SK-N-SH (cell line): ENCODE results near the gene VENTX. TPM values are rescaled to one million over a fixed set of nuclear protein-coding genes. Genes with fewer than 3 reads are reported as not detected.

Source experiments
- CTCF ChIA-PET: fragments of 300-600, 350-600 bp; formaldehyde crosslinking; extraction: SDS; loops from one replicate; lab custom pipeline; 2021; lab: Yijun Ruan, JAX
- POLR2A ChIA-PET: fragments of 350-600 bp; sonication (Branson Sonifier 250); formaldehyde crosslinking; extraction: SDS; loops from one replicate; lab custom pipeline; 2020; ENCODE audit warnings: antibody characterized with exemption, inconsistent platforms; lab: Yijun Ruan, JAX
- DNase-seq: peaks from one replicate; pipeline ENCODE4 v3.0.0; 2012
- H2AFZ ChIP-seq: fragments of 200-600 bp; sonication (generic); 2 replicates; pipeline ENCODE4 v1.8.1; 2016; ENCODE audit warnings: antibody characterized with exemption, mild to moderate bottlenecking, low read depth
- H3F3A ChIP-seq: fragments of 200-600 bp; sonication (generic); replicated peaks from 2 replicates; pipeline ENCODE3; 2016; ENCODE audit warnings: antibody characterized with exemption, mild to moderate bottlenecking; ENCODE audit not compliant: insufficient read depth
- H3K27ac ChIP-seq, 2 experiments: fragments of 200-500 bp in 1 of 2; fragments of 200-600 bp in 1 of 2; sonication (Bioruptor generic) in 1 of 2; sonication (generic), shearing (Covaris generic) in 1 of 2; 2 replicates each; pipeline versions ENCODE4 v1.5.1 to v1.6.1; 2014 to 2016; ENCODE audit warnings: low read depth in 2 of 2, inconsistent platforms in 1 of 2, low read length in 1 of 2, mild to moderate bottlenecking in 1 of 2, mixed read lengths in 1 of 2
- H3K27me3 ChIP-seq: fragments of 200-600 bp; sonication (generic), shearing (Covaris generic); 2 replicates; pipeline ENCODE4 v1.6.1; 2016; ENCODE audit warnings: mixed run types; ENCODE audit not compliant: insufficient read depth
- H3K36me3 ChIP-seq, 2 experiments: fragments of 200-500 bp in 1 of 2; fragments of 200-600 bp in 1 of 2; sonication (Bioruptor generic) in 1 of 2; sonication (generic) in 1 of 2; replicated peaks in 1 of 2; 2 replicates each; pipeline versions ENCODE3 to v1.5.1; 2014 to 2016; ENCODE audit warnings: low read length in 1 of 2, mild to moderate bottlenecking in 1 of 2; ENCODE audit not compliant: insufficient read depth in 2 of 2, control insufficient read depth in 1 of 2
- H3K4me1 ChIP-seq, 2 experiments: fragments of 200-500 bp in 1 of 2; fragments of 200-600 bp in 1 of 2; sonication (Bioruptor generic) in 1 of 2; sonication (generic), shearing (Covaris generic) in 1 of 2; 2 replicates each; pipeline versions ENCODE4 v1.5.1 to v1.6.1; 2014 to 2016; ENCODE audit warnings: low read depth in 1 of 2, low read length in 1 of 2, mixed run types in 1 of 2; ENCODE audit not compliant: insufficient read depth in 2 of 2, control insufficient read depth in 1 of 2
- H3K4me2 ChIP-seq: fragments of 200-600 bp; sonication (generic), shearing (Covaris generic); 2 replicates; pipeline ENCODE4 v1.6.1; 2017; ENCODE audit warnings: mixed run types
- H3K4me3 ChIP-seq, 2 experiments: fragments of 200-500 bp in 1 of 2; fragments of 200-600 bp in 1 of 2; sonication (Bioruptor generic) in 1 of 2; sonication (generic), shearing (Covaris generic) in 1 of 2; 2 replicates each; pipeline versions ENCODE4 v1.5.1 to v1.8.1; 2014 to 2016; ENCODE audit warnings: low read depth in 2 of 2, inconsistent platforms in 1 of 2, low read length in 1 of 2, mild to moderate bottlenecking in 1 of 2, mixed read lengths in 1 of 2, moderate library complexity in 1 of 2
- H3K79me2 ChIP-seq: fragments of 200-600 bp; sonication (generic); 2 replicates; pipeline ENCODE4 v1.8.1; 2017; ENCODE audit warnings: mild to moderate bottlenecking; ENCODE audit not compliant: insufficient read depth
- H3K9ac ChIP-seq: fragments of 200-600 bp; sonication (generic); 2 replicates; pipeline ENCODE4 v1.6.1; 2017; ENCODE audit warnings: mixed run types
- H3K9me2 ChIP-seq: fragments of 200-600 bp; sonication (generic); 2 replicates; pipeline ENCODE4 v1.6.1; 2017; ENCODE audit warnings: mixed run types
- H3K9me3 ChIP-seq: fragments of 200-600 bp; sonication (generic); 2 replicates; pipeline ENCODE4 v1.6.1; 2017; ENCODE audit warnings: mixed run types, mild to moderate bottlenecking, moderate library complexity
- H4K20me1 ChIP-seq: fragments of 200-600 bp; sonication (generic); 2 replicates; pipeline ENCODE4 v1.6.1; 2017; ENCODE audit warnings: mild to moderate bottlenecking, mixed run types; ENCODE audit not compliant: insufficient read depth
- CHD2 ChIP-seq: fragments of 150-350 bp; IDR thresholded peaks from 2 replicates; pipeline ENCODE4 v1.6.1; 2018; ENCODE audit warnings: low read length; ENCODE audit not compliant: partially characterized antibody
- EZH2phosphoT487 ChIP-seq: fragments of 200-600 bp; sonication (generic); IDR thresholded peaks from 2 replicates; pipeline ENCODE4 v1.6.1; 2017; ENCODE audit warnings: low read depth, mixed run types, mild to moderate bottlenecking, antibody characterized with exemption, moderate library complexity, borderline replicate concordance
- FOSL2 ChIP-seq: IDR thresholded peaks from 2 replicates; pipeline ENCODE4 v1.4.0; 2012; ENCODE audit warnings: low read depth, mild to moderate bottlenecking, moderate library complexity, borderline replicate concordance
- FOXM1 ChIP-seq: IDR thresholded peaks from 2 replicates; pipeline ENCODE4 v1.4.0; 2012; ENCODE audit warnings: low read depth, mild to moderate bottlenecking
- IRF3 ChIP-seq: fragments of 150-350 bp; IDR thresholded peaks from 2 replicates; pipeline ENCODE4 v1.6.1; 2016; ENCODE audit warnings: mild to moderate bottlenecking, low read depth, low read length
- JUND ChIP-seq: IDR thresholded peaks from 2 replicates; pipeline ENCODE4 v1.4.0; 2012
- MXI1 ChIP-seq: IDR thresholded peaks from 2 replicates; pipeline ENCODE4 v1.6.1; 2012; ENCODE audit warnings: mild to moderate bottlenecking, low read depth, low read length, improper control_type of control experiment
- NFIC ChIP-seq: IDR thresholded peaks from 2 replicates; pipeline ENCODE4 v1.4.0; 2012; ENCODE audit warnings: borderline replicate concordance
- PBX3 ChIP-seq: IDR thresholded peaks from 2 replicates; pipeline ENCODE4; 2012
- POLR2AphosphoS5 ChIP-seq: IDR thresholded peaks from 2 replicates; pipeline ENCODE4 v1.6.1; 2012; ENCODE audit warnings: low read depth, low read length
- RCOR1 ChIP-seq: fragments of 150-350 bp; IDR thresholded peaks from 2 replicates; pipeline ENCODE4 v1.6.1; 2017; ENCODE audit warnings: antibody characterized with exemption, low read length
- RFX5 ChIP-seq: IDR thresholded peaks from 2 replicates; pipeline ENCODE4 v1.6.1; 2012; ENCODE audit warnings: mild to moderate bottlenecking, improper control_type of control experiment, low read length
- SMC3 ChIP-seq: IDR thresholded peaks from 2 replicates; pipeline ENCODE4 v1.6.1; 2012; ENCODE audit warnings: low read depth, low read length, improper control_type of control experiment
- TAF1 ChIP-seq: IDR thresholded peaks from 2 replicates; pipeline ENCODE4 v1.6.1; 2012; ENCODE audit warnings: low read depth, mild to moderate bottlenecking, low read length, moderate library complexity, borderline replicate concordance
- TCF12 ChIP-seq: IDR thresholded peaks from 2 replicates; pipeline ENCODE4 v1.4.0; 2012
- ZBTB33 ChIP-seq: IDR thresholded peaks from 2 replicates; pipeline ENCODE4 v1.4.0; 2012; ENCODE audit warnings: low read depth, borderline replicate concordance
- WGBS: methylation state at CpG from one replicate; pipeline ENCODE4 v1.1.6; 2017; ENCODE audit warnings: low lambda C conversion rate; 5-methylcytosine and 5-hydroxymethylcytosine counted together
- polyA plus RNA-seq, 3 experiments: library from polyadenylated mRNA; depleted of rRNA; stranded (reverse); fragments of >200 nt; gene quantifications; 2 replicates each; pipeline ENCODE4 v1.2.3, GENCODE V29; 2012

The VENTX gene
- not detected in 2 replicates for polyA plus RNA-seq (2012; rRNA removed)
- not detected in 2 replicates for polyA plus RNA-seq (2012; cell fraction: cytosol; rRNA removed)
- not detected in 2 replicates for polyA plus RNA-seq (2012; cell fraction: nucleus; rRNA removed)

- TF ChIP-seq TCF12, result no peak
- no peak for TF ChIP-seq PBX3
- TF ChIP-seq SMC3, result no peak
- TF ChIP-seq FOSL2, result no peak
- TF ChIP-seq MXI1, result no peak
- TF ChIP-seq RCOR1, result no peak
- TF ChIP-seq CHD2, result no peak
- TF ChIP-seq NFIC, result no peak
- TF ChIP-seq JUND, result no peak
- TF ChIP-seq FOXM1, result no peak
- TF ChIP-seq, all 33 proteins: peak for 0
- CTCF ChIA-PET, result interaction anchor here (0.9 kb wide), 1 partner anchor 94 kb away, joined by 3 read pairs; no protein-coding TSS in a partner anchor
These were observed at the start of gene VENTX for GRCh38 chr10:133237588-133238465. VENTX (plus strand) TSS chr10:133237855; CDS start chr10:133237915, 60 bp downstream.

GRCh38 chr10:133187906-133188681 is 49.6 kb upstream of the VENTX start:
- H3K9ac ChIP-seq, result no peak overlapping the region
- TF ChIP-seq RFX5, result no peak
- no peak for TF ChIP-seq PBX3
- no peak for TF ChIP-seq ZBTB33
- TF ChIP-seq TAF1, result no peak
- TF ChIP-seq TCF12, result no peak
- TF ChIP-seq EZH2phosphoT487, result no peak
- TF ChIP-seq SMC3, result no peak
- TF ChIP-seq IRF3, result no peak
- TF ChIP-seq MXI1, result no peak
- no peak for TF ChIP-seq POLR2AphosphoS5
- H3K4me2 ChIP-seq, result no peak overlapping the region
- no peaks in the 10 kb centered on the region for H3K9me3 ChIP-seq
- no peaks in the 10 kb centered on the region for H3K79me2 ChIP-seq
- H2AFZ ChIP-seq, result no peak overlapping the region
- H3K9me2 ChIP-seq, result no peaks in the 10 kb centered on the region
- H3K36me3 ChIP-seq, result no peaks in the 10 kb centered on the region
- no peaks in the 10 kb centered on the region for H3K4me1 ChIP-seq
- DNase-seq, result no peak
- CTCF ChIA-PET, result interaction anchor here (0.9 kb wide), 1 partner anchor 45 kb away, joined by 5 read pairs; no protein-coding TSS in a partner anchor
- no peaks in the 10 kb centered on the region for H3F3A ChIP-seq
- POLR2A ChIA-PET, result no interaction called here
- H3K27ac ChIP-seq, result no peak overlapping the region
- H3K4me3 ChIP-seq, result no peak overlapping the region
- no peaks in the 10 kb centered on the region; the same call in 1 of the 2 replicates for H3K27me3 ChIP-seq
- WGBS, result 62% methylated on average over 8 of the region's 38 CpGs
- no peaks in the 10 kb centered on the region for H4K20me1 ChIP-seq

More at GRCh38 chr10:133237588-133238465, at the start of gene VENTX:
- H3K79me2 ChIP-seq, result no peaks in the 10 kb centered on the region
- no peak within 1 kb of the TSS for H3K27ac ChIP-seq
- no peaks in the 10 kb centered on the region for H3K9me2 ChIP-seq
- POLR2A ChIA-PET, result no interaction called here
- H3F3A ChIP-seq, result no peaks in the 10 kb centered on the region
- no peak for DNase-seq
- no peaks in the 10 kb centered on the region for H3K36me3 ChIP-seq
- H3K4me2 ChIP-seq, result no peak within 1 kb of the TSS
- H3K4me3 ChIP-seq, result no peak within 1 kb of the TSS
- WGBS, result 13% methylated on average over 10 of the region's 60 CpGs
- H3K4me1 ChIP-seq, result no peaks in the 10 kb centered on the region
- H3K9me3 ChIP-seq, result no peaks in the 10 kb centered on the region
- peaks cover 60% of the 10 kb centered on the region for H3K27me3 ChIP-seq
- no peak within 1 kb of the TSS for H3K9ac ChIP-seq
- no peaks in the 10 kb centered on the region for H4K20me1 ChIP-seq
- H2AFZ ChIP-seq, result no peak within 1 kb of the TSS
